ENCODE results near the gene FTSJ1. TPM values are rescaled to one million over a fixed set of nuclear protein-coding genes. Genes with fewer than 3 reads are reported as not detected.
"Not testable (repeated sequence)": the region's sequence is repeated elsewhere in the genome, so short reads cannot be mapped to it uniquely, and the experiment has no call there.

The FTSJ1 gene, protein sequence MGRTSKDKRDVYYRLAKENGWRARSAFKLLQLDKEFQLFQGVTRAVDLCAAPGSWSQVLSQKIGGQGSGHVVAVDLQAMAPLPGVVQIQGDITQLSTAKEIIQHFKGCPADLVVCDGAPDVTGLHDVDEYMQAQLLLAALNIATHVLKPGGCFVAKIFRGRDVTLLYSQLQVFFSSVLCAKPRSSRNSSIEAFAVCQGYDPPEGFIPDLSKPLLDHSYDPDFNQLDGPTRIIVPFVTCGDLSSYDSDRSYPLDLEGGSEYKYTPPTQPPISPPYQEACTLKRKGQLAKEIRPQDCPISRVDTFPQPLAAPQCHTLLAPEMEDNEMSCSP
- total RNA-seq = 10 to 100 TPM; 13.6 to 34.3 (median 18.1) TPM
- 10 to 100 TPM; 15.2 to 62.4 TPM for polyA plus RNA-seq
- long read RNA-seq, donor 1, transcript FTSJ1-202 (13 exons, 1,892 nt) = major isoform, 7 of 14 reads
- long read RNA-seq, donor 1, partial matches to known transcripts = 4 of 14 reads
- long read RNA-seq, donor 1, other reads (novel, unspliced or antisense) = 3 of 14 reads
- long read RNA-seq, donor 2, transcript FTSJ1-202 (13 exons, 1,892 nt) = major isoform, 55 of 113 reads
- long read RNA-seq, donor 2, partial matches to known transcripts = 9 of 113 reads
- long read RNA-seq, donor 2, other reads (novel, unspliced or antisense) = 48 of 113 reads
- long read RNA-seq, donor 3, transcript FTSJ1-202 (13 exons, 1,892 nt) = major isoform, 12 of 30 reads
- long read RNA-seq, donor 3, partial matches to known transcripts = 10 of 30 reads
- long read RNA-seq, donor 3, other reads (novel, unspliced or antisense) = 8 of 30 reads

DNA sequence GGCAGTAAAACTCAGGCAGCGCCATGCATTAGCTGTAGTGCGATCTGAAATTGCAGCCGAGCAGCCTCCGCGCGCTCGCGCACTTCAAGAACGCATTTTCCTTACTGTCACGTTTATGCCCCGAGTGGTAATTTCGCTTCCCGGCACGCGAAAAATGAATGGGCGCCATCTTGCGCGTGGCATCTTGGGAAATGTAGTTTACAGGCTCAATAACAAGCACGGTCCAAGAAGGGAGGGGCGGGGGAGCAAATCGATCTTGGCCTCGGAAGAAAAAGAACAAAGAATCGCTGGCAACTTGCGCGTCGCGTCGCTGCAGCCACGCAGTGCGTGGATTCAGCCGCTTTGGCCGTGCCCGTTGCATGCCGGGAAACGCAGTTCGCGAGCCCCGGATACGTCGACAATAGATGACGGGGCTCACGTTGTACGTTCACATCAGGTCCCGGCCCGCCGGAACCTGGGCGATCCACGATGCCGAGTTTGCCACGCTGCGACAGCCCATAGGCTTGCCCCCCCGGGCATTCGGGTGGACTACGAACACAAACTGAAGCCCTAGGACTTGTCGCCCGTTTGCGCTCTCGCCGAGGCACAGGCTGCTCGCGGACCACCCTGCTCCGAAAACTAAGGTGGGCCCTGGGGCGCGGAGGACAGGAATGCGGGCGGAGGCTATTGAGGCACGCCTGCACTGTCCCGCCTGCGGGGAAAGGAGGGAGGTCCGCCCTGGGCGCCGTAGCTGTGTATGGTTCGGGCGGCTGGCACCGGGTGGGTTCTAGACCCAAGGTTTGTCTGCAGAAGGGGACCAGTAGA is at the start of gene FTSJ1:
TSS of gene FTSJ1 (plus strand) at position 426 of the 804 bp plus-strand sequence. CDS start 1,849 bp downstream, outside the sequence.
- ATAC-seq = peak; percentile 94 to 98 (median 96)
- DNase-seq = peak; percentile 86 to 91 (median 89)
- Histone ChIP-seq H3K27ac (peak within 1 kb of the TSS; percentile 47 to 87 (median 76)), H3K27me3 (no peaks in the 10 kb centered on the region), H3K4me3 (peak within 1 kb of the TSS; percentile 53 to 82 (median 73)), H3K4me1 (peaks cover 0 to 8% (median 0%) of the 10 kb centered on the region in 12 donors), H3K36me3 (no peaks in the 10 kb centered on the region), H3K9me3 (no peaks in the 10 kb centered on the region)
- intact Hi-C loops (cut with DNase I) = loop anchor here in 1 of 10 donors (10.0 kb wide), 1 partner anchor 401 kb away; the partner anchor contains the start of gene ZNF630
- 0 to 41% (median 15%) methylated on average over 55 to 75 of the region's 75 CpGs for WGBS, 4 donors
- TF ChIP-seq, protein P1, sequence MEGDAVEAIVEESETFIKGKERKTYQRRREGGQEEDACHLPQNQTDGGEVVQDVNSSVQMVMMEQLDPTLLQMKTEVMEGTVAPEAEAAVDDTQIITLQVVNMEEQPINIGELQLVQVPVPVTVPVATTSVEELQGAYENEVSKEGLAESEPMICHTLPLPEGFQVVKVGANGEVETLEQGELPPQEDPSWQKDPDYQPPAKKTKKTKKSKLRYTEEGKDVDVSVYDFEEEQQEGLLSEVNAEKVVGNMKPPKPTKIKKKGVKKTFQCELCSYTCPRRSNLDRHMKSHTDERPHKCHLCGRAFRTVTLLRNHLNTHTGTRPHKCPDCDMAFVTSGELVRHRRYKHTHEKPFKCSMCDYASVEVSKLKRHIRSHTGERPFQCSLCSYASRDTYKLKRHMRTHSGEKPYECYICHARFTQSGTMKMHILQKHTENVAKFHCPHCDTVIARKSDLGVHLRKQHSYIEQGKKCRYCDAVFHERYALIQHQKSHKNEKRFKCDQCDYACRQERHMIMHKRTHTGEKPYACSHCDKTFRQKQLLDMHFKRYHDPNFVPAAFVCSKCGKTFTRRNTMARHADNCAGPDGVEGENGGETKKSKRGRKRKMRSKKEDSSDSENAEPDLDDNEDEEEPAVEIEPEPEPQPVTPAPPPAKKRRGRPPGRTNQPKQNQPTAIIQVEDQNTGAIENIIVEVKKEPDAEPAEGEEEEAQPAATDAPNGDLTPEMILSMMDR (IDR thresholded peaks at IDR 0.05) = no peak
- TF ChIP-seq POLR2A (IDR thresholded peaks at IDR 0.05) = peak in 1 of 2 donors; percentile 35

DNA sequence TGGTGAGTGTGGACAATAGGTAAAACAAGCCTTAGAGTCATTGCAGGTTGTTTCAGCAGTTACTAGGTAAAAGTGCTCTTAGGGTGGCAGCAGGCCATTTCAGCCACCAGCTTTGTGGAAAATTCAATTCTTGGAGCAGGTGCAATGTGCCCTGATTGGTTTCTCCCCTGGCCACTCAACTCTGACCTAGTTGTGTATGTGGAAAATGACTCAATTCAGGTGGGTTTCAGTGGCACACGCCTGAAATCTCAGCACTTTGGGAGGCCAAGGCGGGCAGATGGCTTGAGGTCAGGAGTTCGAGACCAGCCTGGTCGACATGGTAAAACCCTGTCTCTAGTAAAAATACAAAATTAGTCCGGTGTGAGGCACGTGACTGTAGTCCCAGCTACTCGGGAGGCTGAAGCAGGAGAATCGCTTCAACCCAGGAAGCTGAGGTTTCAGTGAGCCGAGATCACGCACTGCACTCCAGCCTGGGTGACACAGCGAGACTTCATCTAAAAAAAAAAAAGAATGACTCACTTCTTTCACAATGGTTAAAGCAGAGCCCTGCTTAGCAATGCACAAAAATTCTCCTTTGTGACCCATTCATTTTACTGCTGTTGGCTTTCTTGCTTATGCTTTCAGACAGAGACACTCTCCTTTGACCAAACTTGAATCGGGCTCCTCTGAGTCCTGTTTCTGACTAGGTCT is 48.8 kb upstream of the FTSJ1 start:
- ATAC-seq; DNase-seq; H3K4me3 ChIP-seq; H3K27me3 ChIP-seq; H3K27ac ChIP-seq; H3K9me3 ChIP-seq; H3K36me3 ChIP-seq; intact Hi-C loops (cut with DNase I); H3K4me1 ChIP-seq: not testable (repeated sequence)
- no CpG with 5 or more reads among the region's 12 CpGs for WGBS, 4 donors

DNA sequence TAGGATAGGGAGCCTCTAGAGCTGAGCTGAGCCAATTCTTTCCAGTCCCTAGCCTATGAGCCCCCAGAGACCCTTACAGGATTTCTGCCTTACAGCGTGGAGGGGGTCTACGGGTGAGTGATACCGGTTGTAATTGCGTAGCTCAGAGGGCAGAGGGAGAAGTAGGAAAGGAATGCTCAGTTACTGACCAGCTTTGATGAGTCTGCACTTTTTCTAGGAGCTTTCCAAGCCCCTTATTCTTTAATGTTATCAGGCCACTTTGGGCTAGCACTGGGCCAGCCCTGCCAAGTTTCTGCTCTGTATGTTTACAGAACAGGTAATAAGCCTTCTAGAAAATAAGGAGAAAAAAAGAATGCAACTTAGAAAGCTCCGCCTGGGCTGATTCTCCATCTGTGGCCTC is 46.4 kb upstream of the FTSJ1 start:
- 56 to 76% (median 66%) methylated on average over 5 of the region's 5 CpGs for WGBS, 4 donors
- DNase-seq; H3K9me3 ChIP-seq; intact Hi-C loops (cut with DNase I); H3K4me1 ChIP-seq; H3K36me3 ChIP-seq; H3K27me3 ChIP-seq; H3K4me3 ChIP-seq; ATAC-seq; H3K27ac ChIP-seq: not testable (repeated sequence)

GRCh38 chrX:48430166-48430565 is 45.8 kb upstream of the FTSJ1 start:
- intact Hi-C loops (cut with DNase I); DNase-seq; H3K36me3 ChIP-seq; H3K4me3 ChIP-seq; H3K27ac ChIP-seq; H3K4me1 ChIP-seq; ATAC-seq; H3K27me3 ChIP-seq; H3K9me3 ChIP-seq: not testable (repeated sequence)
- WGBS, 4 donors = 54 to 72% (median 63%) methylated on average over 4 of the region's 4 CpGs

GRCh38 chrX:48433713-48434112 is 42.3 kb upstream of the FTSJ1 start:
- H3K4me1 ChIP-seq; ATAC-seq; H3K4me3 ChIP-seq; intact Hi-C loops (cut with DNase I); H3K36me3 ChIP-seq; DNase-seq; H3K9me3 ChIP-seq; H3K27me3 ChIP-seq; H3K27ac ChIP-seq: not testable (repeated sequence)
- WGBS, 4 donors = 77 to 86% (median 85%) methylated on average over 11 to 13 of the region's 13 CpGs

DNA sequence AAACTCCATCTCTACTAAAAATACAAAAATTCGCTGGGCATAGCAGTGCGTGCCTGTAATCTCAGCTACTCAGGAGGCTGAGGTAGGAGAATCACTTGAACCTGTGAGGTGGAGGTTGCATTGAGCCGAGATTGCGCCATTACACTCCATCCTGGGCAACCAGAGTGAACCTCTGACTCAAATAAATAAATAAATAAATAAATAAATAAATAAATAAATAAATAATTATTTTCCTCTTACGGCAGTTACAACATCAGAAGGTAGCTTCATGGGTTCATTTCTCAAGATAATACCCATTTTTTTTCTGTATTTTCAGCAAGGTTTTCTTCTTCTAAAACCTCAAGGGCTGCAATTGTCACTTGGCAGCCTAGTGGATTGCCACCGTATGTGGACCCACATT is 28.8 kb upstream of the FTSJ1 start:
- intact Hi-C loops (cut with DNase I); H3K9me3 ChIP-seq; H3K4me1 ChIP-seq; H3K27ac ChIP-seq; DNase-seq; H3K4me3 ChIP-seq; H3K27me3 ChIP-seq; ATAC-seq; H3K36me3 ChIP-seq: not testable (repeated sequence)
- 88 to 96% (median 93%) methylated on average over 6 of the region's 6 CpGs for WGBS, 4 donors
